DMS153 treated with DMSO at 0.1 percent for 48 hours (cell line): ENCODE results near the gene CLDN9.

Experiments used
- DNase-seq: peaks from one replicate; lab custom pipeline; 2025; ENCODE audit not compliant: unreplicated experiment; lab: John Stamatoyannopoulos, UW

The CLDN9 gene

DNA sequence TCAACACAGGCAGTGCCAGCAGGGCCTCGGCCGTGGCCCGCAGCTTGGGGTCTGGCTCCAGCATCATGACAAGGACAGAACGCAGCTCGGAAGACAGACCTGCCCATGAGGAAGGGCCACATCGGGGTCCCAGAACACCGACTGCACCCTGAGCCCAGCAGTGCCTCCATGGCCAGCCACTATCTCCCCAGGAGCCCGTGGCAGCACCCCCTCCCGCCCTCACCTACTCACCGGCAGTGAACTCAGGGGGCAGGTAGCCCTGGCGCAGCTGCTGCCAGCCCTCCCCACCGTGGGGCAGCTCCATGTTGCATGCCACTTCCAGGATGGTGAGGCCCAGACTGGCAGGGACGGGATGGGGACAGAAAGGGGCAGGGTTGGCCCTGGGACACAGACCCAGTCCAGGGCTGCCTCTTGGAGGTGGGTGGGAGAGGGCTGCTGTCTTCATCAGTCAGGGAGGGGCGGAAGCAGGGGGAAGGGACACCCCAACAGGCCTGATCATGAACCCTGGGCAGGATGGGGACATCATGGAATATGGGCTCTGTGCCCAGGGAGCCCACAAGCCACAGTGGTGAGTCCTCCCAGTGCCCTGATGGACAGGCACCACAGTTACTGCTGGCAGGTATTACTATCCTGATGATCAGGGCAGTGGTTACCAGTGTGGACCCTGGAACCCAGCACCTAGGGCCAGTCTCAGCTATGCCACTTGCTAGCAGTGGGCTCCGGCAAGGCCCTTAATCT, 38.2 kb upstream of the CLDN9 start:
- DNase-seq = no peak

DNA sequence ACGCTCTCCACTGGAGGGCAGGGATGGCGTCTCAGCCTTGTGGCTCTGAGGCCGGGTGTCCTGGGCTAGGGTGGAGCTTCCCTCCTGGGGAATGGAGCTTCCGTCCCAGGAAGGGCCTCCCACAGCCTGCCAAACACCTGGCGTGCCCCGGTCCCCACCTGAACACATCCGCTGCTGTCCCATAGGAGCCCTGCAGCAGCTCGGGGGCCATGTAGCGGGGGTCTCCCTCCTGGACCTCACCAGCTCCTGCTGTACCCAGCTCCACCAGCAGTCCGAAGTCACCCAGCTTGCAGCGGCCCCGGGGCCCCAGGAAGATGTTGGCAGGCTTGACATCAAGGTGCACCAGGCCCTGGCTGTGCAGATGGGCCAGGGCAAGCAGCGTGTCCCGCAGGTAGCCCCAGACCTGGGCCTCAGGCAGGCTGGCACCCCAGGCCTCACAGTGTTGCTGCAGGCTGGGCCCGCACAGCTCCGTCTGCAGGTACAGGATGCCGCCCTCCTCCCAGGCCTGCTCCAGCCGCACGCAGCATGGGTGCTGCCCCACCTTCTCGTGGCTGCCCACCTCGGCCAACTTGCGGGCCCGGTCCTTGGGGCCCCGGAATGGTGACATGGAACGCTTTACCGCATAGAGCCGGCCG, 37.4 kb upstream of the CLDN9 start:
- no peak for DNase-seq

DNA sequence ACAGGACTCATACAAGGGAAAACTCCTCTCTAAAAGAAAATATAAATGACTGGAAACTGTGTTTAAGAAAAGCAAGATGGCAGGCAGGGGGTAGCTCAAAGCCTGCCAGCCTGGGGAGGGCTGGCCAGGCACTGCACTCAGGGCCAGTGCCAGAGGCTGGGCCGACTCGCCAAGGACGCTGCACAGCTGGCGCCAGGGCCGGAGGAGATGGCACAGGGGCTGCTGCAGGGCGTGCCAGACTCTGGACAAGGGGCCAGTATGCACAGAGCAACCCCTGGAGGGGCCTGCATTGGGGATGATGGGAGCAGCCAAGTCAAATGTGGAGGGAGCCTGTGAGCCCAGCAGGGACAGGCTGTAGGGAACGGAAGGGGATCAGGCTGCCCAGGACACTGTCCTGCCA, 36.5 kb upstream of the CLDN9 start:
- DNase-seq = no peak

DNA sequence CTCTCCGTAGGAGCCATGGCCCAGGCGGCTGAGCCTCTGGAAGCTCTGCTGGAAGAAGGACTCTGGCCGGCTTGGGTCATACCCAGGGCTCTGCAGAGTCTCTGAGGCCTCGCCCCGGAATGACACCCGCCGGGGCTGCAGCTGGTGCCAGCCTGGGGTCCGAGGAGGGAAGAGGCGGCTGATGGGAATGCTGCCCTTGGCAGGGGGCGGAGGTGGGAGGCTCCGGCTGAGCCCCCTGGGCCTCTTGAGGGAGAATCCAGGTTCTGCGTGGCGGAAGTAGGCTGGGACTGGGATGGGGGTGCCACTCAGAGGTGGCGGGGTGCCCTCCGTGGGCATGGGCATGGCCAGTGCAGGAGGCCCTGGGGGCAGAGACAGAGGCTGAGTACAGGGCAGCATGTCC, 36.0 kb upstream of the CLDN9 start:
- DNase-seq = no peak

DNA sequence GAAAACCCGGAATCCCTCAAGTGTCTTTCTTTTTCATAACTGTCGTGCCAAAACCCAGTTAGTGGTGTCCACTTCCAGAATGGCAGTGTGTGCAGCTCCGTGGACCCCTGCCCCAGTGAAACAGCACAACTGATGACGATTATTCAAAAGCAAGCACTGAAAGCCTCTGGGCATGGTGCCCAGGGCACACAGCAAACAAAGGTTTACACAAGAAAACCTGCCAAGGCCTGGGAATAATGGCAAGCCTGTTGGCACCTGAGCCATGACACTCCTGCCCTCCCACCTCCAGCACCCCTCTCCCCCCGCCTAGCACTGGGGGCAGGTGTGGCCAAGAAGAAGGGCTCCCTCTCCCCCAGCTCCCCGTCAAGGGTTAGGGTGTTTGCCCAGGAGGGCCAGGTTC, 35.3 kb upstream of the CLDN9 start:
- DNase-seq = peak; percentile 64

DNA sequence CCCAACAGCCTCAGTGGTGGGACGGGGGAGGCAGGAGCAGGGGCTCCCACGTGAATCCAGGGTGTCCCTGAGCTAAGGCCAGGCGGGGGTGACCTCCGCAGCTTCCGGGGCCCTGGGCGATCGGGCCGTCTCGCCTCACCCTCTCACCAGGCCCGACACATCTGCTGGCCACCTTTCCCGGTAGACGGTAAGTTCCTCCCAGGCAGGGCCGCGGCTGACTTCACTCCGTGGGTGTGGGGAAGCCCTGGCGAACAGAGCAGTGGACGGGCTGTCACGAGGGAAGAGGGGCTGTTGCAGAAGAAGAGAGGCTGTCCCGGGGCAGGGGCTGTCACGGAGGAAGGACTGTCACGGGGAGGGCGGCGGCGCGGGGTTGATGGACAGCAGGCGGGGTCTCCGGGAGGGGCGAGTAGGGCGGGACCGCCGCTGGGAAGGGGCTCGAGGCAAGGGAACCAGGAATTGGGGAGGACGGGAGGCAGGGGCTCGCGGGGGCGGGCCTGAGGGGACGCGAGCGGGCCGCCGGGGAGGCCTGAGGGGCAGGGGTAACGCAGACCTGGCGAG, 33.0 kb upstream of the CLDN9 start:
- DNase-seq = no peak

DNA sequence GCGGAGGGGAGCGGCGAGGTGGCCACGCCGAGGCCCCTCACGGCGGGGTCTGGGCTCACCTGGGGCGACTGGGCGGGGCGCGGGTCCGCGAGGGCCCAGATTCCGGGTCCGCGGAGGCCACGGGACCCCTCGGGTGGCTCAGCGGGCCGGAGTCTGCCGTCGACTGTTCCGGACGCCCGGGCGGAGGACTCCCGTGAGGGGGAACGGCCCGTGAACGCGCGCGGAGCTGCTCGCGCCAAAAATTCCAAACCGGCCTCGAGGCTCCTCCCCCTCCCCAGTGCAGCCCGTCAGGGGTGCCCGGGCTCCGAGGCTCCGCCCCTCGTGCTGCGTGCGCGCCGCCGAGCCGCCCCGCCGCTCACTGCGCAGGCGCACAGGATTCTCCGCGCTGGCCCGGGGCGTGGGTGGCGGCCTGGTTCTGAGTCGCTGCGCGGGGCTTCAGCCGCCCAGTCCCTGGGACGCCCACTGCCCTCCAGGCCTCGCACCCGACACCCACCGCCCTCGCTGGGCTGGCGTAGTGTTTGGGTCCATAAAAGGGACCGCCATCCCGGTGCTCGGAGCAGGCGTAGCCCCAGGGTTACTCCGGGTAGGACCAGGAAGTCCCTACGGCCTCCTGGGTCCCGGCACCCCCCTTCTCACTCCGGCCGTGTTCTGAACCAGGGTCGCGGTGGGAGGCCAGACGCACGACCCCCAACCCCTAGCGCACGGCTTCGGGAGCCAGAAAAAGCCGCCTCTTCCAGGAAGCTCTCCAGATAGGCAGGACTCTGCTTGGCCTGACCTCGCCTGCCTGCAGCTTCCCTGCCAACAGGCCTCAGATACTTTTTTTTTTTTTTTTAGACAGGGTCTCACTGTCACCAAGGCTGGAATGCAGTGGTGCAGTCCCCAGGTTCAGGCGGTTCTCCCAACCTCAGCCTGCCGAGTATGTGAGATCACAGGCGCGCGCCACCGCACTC, 32.2 kb upstream of the CLDN9 start, which contains the start of gene PKMYT1:
Gene PKMYT1 (minus strand): TSS at position 220 of the 950 bp plus-strand sequence. CDS start 789 bp downstream, outside the sequence.
- DNase-seq = peak; percentile 82

DNA sequence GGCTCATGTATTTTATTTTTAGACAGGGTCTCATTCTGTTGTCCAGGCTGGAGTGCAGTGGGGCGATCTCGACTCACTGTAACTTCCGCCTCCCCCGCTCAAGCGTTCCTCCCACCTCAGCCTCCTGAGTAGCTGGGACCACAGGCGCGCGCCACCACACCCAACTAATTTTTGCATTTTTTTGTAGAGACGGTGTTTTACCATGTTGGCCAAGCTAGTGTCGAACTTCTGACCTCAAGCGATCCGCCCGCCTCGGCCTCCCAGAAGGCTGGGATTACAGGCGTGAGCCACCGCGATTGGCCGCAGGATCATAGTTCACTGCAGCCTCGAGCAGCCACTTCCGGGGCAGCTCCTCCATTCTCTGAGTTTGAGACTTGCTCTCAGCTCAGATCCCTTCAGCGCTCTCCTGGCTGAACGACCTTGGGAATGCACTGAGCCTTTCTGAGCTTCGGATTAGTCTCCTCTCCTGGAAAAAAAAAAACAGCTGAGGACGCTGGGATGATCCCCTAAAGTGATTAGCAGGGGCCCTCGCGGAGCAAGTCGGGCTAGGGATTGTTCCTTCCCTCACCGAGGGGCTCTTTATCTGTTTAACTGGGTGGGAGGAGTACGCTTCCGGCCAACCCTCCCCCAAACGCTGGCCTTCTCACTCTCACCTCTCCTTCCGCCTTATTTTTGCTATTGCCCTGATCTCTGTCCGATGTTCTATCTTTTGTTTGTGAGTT, 31.4 kb upstream of the CLDN9 start:
- DNase-seq = no peak

DNA sequence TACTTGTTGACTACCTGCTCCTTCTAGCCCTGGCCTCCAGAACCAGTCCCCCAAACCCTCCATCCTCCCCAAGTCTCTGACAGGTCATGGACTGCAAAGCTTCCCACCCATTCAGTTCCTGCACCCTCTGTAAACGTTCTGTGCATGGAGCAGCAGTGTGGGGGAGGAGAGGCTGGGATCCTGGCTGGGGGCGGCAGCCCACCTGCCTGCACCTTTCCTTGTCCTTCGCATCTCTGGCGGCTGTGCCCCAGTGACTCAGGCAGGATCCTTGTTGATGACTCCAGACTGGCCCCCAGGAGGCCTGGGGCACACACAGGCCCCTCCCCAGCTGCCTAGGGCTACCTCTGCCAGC, 30.8 kb upstream of the CLDN9 start:
- no peak for DNase-seq

DNA sequence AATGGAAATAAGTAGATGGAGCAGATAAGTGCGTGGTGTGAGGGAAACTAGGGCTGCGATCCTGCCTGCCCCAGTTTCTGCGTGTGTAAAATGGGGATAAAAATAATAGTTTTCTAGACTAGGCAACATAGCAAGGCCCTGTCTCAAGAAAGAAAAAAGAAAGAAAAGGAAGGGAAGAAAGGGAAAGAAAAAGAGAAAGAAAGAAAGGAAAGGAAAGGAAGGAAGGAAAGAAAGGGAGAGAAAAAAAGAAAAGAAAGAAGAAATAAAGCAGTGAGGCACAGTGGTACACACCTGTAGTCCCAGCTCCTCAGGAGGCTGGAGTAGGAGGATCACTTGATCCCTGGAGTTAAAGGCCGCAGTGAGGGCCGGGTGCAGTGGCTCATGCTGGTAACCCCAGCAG, 30.3 kb upstream of the CLDN9 start:
- DNase-seq = no peak

DNA sequence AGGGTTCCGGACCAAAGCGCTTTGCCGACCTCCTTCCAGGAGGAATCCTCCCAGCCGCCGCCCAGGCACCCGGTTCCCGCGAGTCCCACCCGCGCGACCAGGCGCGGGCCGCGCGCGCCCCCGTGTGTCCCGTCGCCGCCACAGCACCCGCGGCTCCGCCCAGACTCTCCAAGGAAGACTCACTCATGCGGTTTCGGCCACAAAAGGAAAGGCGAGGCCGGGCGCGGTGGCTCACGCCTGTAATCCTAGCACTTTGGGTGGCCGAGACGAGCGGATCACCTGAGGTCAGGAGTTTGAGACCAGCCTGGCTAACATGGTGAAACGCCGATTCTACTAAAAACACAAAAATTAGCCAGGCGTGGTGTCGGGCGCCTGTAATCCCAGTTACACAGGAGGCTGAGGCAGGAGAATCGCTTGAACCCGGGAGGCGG, 29.0 kb upstream of the CLDN9 start:
- DNase-seq = peak; percentile 58

DNA sequence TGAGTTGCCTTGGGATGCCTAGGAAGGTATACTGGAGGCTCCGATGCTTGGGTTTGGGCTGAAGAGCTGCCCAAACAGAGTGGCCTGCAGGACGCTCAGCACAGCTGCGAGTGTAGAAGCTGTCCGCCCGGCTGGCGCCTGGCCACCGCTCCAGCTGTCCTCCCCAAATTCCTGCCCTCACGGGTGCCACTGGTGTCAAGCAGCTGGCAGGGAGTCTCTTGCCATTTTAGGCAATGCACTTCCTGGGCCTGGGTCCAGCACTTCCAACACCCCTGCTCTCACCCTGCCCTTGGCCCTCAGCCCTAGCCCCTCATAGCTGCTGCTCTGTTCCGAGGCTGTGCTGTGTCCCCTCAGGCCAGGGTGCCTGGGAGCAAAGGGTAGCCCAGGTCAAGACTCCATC, 27.3 kb upstream of the CLDN9 start:
- no peak for DNase-seq

DNA sequence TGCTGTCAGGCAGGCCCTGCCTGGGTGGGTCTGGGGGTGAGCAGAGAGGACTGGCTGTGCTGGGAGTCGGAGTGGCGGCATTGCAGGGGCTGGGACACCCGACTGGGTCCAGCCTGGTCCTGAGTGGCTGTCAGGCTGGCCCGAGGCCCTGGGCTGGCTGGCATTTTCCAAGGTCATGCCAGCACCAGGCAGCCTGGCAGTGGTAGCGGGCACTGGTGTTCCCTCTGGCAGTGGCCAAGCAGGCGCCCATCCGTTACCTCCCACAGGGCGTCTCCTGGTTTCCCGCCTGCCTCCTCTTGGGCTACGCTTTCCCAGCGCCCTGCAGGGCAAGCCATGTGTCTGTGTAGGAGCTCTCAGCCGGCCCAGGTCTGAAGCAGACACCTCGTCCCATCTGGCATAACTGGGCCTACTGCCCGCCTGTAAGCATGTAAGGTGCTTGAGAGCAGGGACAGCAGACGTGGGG, 26.8 kb upstream of the CLDN9 start:
- no peak for DNase-seq

DNA sequence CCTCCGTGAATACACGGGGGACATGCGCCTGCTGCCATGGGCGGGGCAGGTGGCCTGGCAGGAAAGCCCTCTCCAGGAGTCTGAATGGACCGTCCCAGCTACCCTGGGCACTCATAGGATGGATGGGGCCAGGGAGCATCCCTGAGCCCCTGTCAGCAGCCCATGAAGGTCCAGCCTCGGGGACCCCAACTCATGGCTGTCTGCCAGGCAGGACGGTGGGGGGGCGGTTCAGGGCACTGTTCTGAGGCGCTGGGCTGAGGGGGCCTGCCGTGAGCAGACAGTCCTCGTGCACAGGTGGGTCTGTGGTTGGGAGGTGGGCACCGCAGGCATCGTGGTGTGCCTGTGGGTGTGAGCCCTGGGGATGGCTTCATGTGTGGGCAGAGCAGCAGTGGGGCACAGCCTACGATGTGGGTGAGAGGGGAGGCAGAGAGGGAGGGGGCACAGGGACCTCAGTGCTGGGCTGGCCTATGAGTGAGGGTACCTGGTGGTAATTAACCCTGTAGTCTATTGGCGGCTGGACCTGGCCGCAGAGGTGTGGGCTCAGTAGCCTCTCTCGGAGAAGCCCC, 26.0 kb upstream of the CLDN9 start:
- no peak for DNase-seq

DNA sequence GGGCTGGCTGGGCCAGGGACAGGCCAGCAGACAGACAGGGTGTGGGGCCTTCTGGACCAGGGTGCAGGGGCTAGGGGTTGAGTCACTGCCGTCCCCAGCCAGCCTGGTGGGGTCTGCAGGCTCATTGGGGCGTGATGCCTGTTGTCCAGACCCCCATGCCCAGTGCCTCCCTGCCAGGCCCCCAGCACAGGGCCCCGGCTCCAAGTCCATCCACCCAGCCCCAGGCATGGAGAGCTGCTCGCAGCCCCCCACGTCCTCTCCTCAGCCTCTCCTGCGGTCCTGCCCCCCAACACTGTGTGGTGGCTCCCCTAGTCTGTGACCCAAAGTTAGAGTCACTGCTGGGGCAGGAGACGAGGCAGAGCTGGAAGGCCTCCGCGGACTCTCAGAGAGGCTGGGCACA, 25.4 kb upstream of the CLDN9 start:
- DNase-seq = no peak

DNA sequence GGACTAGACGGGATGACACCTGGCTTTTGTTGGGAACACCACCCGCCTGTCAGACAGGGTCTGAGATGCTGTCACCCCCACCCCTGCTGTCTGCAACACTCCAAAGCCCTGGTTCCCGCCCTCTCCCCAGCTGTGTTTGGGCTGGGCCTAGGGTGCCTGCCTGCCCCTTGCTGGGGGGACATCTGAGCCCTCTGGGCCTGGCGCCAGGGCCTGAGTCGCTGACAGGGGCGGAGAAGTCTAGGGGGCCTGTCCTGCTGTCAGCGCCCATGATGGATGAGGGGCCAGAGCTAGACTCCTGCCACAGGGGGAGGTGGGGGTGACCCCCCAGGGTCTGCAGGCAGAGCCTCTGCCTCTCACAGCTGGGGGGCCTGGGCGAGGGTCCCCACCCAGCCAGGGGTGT, 24.9 kb upstream of the CLDN9 start:
- no peak for DNase-seq

DNA sequence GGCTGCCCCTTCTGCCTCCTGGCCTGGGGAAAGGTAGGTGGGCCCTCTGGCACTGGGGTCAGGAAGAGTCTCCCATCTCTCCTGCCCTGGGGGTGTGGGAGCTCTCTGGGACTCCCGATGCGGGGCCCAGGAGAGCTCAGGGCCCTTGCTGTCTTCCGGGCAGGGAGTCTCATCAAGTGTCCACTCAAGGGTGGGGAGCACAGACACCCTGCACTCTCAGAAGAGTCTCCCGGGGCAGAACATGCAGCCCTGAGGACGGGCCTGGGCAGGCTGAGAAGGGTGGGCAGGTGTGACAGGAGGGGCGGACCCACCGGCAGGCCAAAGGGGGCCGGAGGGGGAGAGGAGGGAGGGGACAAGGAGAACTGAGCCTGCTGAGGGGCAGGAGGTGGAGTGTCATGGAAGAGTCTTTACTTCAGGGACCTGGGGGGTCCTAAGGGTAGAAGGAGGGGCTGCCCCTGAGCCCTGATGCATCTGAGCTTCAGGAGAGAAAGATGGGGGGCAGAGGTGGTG, 24.1 kb upstream of the CLDN9 start:
- no peak for DNase-seq

DNA sequence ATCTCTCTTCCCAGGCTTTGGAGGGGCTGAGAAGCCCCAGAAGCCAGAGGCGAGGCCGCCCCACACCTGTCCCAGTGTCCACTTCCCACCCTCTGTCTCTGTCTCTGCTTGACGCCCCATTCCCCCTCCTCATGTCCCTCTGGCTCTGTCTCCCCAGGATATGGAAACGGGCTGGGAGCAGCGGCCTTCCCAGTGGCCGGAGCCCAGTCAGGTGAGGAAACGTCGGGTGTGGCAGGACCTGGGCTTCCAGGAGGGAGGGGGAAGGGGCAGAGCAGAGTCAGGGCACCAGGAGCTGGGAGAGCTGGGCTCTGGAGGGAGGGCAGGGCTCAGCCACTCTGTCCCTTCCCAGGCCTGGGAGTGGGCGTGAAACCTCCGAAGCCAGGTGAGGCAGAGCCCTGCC, 21.8 kb upstream of the CLDN9 start:
- DNase-seq = no peak

DNA sequence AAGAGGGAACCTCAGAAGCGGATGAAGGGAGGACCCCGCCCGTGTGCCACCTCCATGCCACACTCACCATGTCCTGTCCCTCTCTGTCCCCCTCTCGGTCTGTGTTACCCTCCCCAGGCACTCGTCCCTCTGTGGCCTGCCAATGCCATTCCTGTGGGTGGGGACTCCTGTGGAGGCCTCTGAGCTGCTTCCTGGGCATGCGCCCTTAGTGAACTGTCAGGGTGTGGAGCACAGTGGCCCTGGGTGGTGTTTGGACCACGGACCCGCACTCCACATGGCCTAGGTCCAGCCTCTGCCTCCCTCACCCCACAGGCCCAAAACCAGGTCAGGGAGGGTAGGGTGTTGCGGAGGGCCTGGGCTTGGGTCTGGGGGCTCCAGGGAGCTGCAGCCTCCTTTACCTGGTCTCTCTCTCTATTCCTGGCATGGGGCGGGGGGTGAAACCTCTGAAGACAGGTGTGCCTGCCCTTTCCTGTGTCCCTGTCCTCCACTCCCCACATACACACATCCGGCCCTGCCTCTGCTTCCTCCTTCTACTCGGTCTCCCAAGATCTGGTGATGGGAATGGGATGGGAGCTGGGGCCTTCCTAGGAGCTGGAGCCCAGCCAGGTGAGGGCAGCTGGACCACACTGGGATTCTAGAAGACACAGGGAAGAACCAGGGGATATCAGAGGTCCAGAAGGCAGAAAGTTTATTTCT, 21.0 kb upstream of the CLDN9 start:
- no peak for DNase-seq
